ENCODE results near the gene SEPTIN1. TPM values are rescaled to one million over a fixed set of nuclear protein-coding genes. Genes with fewer than 3 reads are reported as not detected.

The SEPTIN1 gene
- total RNA-seq, 5 donors from 2014 or later (not counting 1 experiment from before 2014, with no cell fraction given), result 191 to 259 (median 229) TPM

- ChIA-PET CTCF (interaction anchor here (0.6 to 4.6 kb wide), 6 partner anchors 9 to 734 kb away, joined by 3 to 32 read pairs (median 4); partner anchors contain the start of genes SEPTIN1 (in 1 of the 2) and TBC1D10B (in 1 of the 2)), POLR2A (interaction anchor here (0.5 to 0.6 kb wide), 2 partner anchors 61 to 795 kb away, joined by 3 read pairs; no protein-coding TSS in a partner anchor)
- Histone ChIP-seq H3K27ac (ENCODE audit: low read length) (peak overlapping the region; percentile 5), H3K36me3 (ENCODE audit: control insufficient read depth in 2 of 2, extremely low read depth in 1 of 2, insufficient read depth in 1 of 2, low read length in 1 of 2) (peaks cover 1 to 2% of the 10 kb centered on the region in 2 donors), H3K9me3 (no peaks in the 10 kb centered on the region), H3K4me3 (ENCODE audit: control insufficient read depth in 1 of 2, extremely low read depth in 1 of 2, low read length in 1 of 2) (peak overlapping the region; percentile 59 to 75), H3K27me3 (replicated peaks in 1 of 2; ENCODE audit: control insufficient read depth in 2 of 2, extremely low read depth in 1 of 2, insufficient read depth in 2 of 2, low read length in 1 of 2) (no peaks in the 10 kb centered on the region), H3K4me1 (ENCODE audit: control insufficient read depth in 1 of 2, extremely low read depth in 1 of 2, insufficient read depth in 2 of 2, low read length in 2 of 2) (peaks cover 3 to 31% of the 10 kb centered on the region in 2 experiments)
- 23% methylated on average over 14 of the region's 14 CpGs for WGBS (ENCODE audit: insufficient coverage)
- peak overlapping the region; percentile 92 to 96 for H3K27ac Mint-ChIP-seq
- H3K9me3 Mint-ChIP-seq, result no peaks in the 10 kb centered on the region
- peak overlapping the region; percentile 92 to 95 (median 94) for H3K4me3 Mint-ChIP-seq
- no peaks in the 10 kb centered on the region for H3K27me3 Mint-ChIP-seq
- ATAC-seq (replicated peaks in 1 of 4), result peak; percentile 32 to 42 (median 39)
- H3K4me1 Mint-ChIP-seq, result peaks cover 27% of the 10 kb centered on the region in 3 donors
- no peaks in the 10 kb centered on the region for H3K36me3 Mint-ChIP-seq
- no peak for DNase-seq
Measured at GRCh38 chr16:30406795-30407101, 24.4 kb upstream of the SEPTIN1 start.

GRCh38 chr16:30401768-30402425 is 19.5 kb upstream of the SEPTIN1 start:
- Histone ChIP-seq H3K27me3 (replicated peaks in 1 of 2; ENCODE audit: control insufficient read depth in 2 of 2, extremely low read depth in 1 of 2, insufficient read depth in 2 of 2, low read length in 1 of 2) (peaks cover 0 to 8% of the 10 kb centered on the region in 2 experiments), H3K9me3 (no peaks in the 10 kb centered on the region), H3K4me1 (ENCODE audit: control insufficient read depth in 1 of 2, extremely low read depth in 1 of 2, insufficient read depth in 2 of 2, low read length in 2 of 2) (peaks cover 4 to 48% of the 10 kb centered on the region in 2 experiments), H3K27ac (ENCODE audit: low read length) (no peak overlapping the region), H3K4me3 (ENCODE audit: control insufficient read depth in 1 of 2, extremely low read depth in 1 of 2, low read length in 1 of 2) (no peak overlapping the region), H3K36me3 (ENCODE audit: control insufficient read depth in 2 of 2, extremely low read depth in 1 of 2, insufficient read depth in 1 of 2, low read length in 1 of 2) (peaks cover 2 to 18% of the 10 kb centered on the region in 2 donors)
- no peaks in the 10 kb centered on the region for H3K36me3 Mint-ChIP-seq
- peaks cover 28 to 33% (median 32%) of the 10 kb centered on the region in 3 donors for H3K4me1 Mint-ChIP-seq
- POLR2A ChIA-PET, result interaction anchor here in 1 of 2 donors (0.7 kb wide), 1 partner anchor 433 kb away, joined by 9 read pairs; no protein-coding TSS in a partner anchor
- DNase-seq (no peak), ATAC-seq (replicated peaks in 1 of 4) (no peak)
- H3K9me3 Mint-ChIP-seq, result no peaks in the 10 kb centered on the region
- peak overlapping the region; percentile 84 to 86 (median 85) for H3K4me3 Mint-ChIP-seq
- no peaks in the 10 kb centered on the region for H3K27me3 Mint-ChIP-seq
- whole genome bisulfite sequencing (ENCODE audit: insufficient coverage), result 90% methylated on average over 5 of the region's 8 CpGs
- CTCF ChIA-PET, result interaction anchor here in 1 of 2 donors (0.9 kb wide), 1 partner anchor 31 kb away, joined by 4 read pairs; no protein-coding TSS in a partner anchor
- H3K27ac Mint-ChIP-seq, result no peak overlapping the region

GRCh38 chr16:30399435-30400186 is 17.2 kb upstream of the SEPTIN1 start:
- H3K27me3 ChIP-seq (replicated peaks in 1 of 2; ENCODE audit: control insufficient read depth in 2 of 2, extremely low read depth in 1 of 2, insufficient read depth in 2 of 2, low read length in 1 of 2), result peaks cover 0 to 8% of the 10 kb centered on the region in 2 experiments
- DNase-seq (no peak), ATAC-seq (replicated peaks in 1 of 4) (no peak)
- H3K9me3 Mint-ChIP-seq, result no peaks in the 10 kb centered on the region
- H3K27me3 Mint-ChIP-seq, result no peaks in the 10 kb centered on the region
- no peak overlapping the region for H3K27ac ChIP-seq (ENCODE audit: low read length)
- WGBS (ENCODE audit: insufficient coverage), result 31% methylated on average over 9 of the region's 12 CpGs
- no peaks in the 10 kb centered on the region for H3K9me3 ChIP-seq
- no peaks in the 10 kb centered on the region for H3K36me3 Mint-ChIP-seq
- peaks cover 2 to 18% of the 10 kb centered on the region in 2 donors for H3K36me3 ChIP-seq (ENCODE audit: control insufficient read depth in 2 of 2, extremely low read depth in 1 of 2, insufficient read depth in 1 of 2, low read length in 1 of 2)
- peaks cover 34 to 44% (median 43%) of the 10 kb centered on the region in 3 donors for H3K4me1 Mint-ChIP-seq
- CTCF ChIA-PET, result no interaction called here
- H3K4me1 ChIP-seq (ENCODE audit: control insufficient read depth in 1 of 2, extremely low read depth in 1 of 2, insufficient read depth in 2 of 2, low read length in 2 of 2), result peaks cover 9 to 60% of the 10 kb centered on the region in 2 experiments
- H3K27ac Mint-ChIP-seq, result peak overlapping the region; percentile 72 to 86
- H3K4me3 ChIP-seq (ENCODE audit: control insufficient read depth in 1 of 2, extremely low read depth in 1 of 2, low read length in 1 of 2), result peak overlapping the region; percentile 72 to 87
- POLR2A ChIA-PET, result no interaction called here
- peak overlapping the region; percentile 84 to 86 (median 85) for H3K4me3 Mint-ChIP-seq

- H3K36me3 ChIP-seq (ENCODE audit: control insufficient read depth in 2 of 2, extremely low read depth in 1 of 2, insufficient read depth in 1 of 2, low read length in 1 of 2), result peaks cover 2 to 18% of the 10 kb centered on the region in 2 donors
- ChIA-PET POLR2A (interaction anchor here in 1 of 2 donors (0.6 kb wide), 1 partner anchor 22 kb away, joined by 3 read pairs; no protein-coding TSS in a partner anchor), CTCF (no interaction called here)
- H3K27me3 Mint-ChIP-seq, result no peaks in the 10 kb centered on the region
- H3K4me3 ChIP-seq (ENCODE audit: control insufficient read depth in 1 of 2, extremely low read depth in 1 of 2, low read length in 1 of 2), result no peak overlapping the region
- H3K27ac ChIP-seq (ENCODE audit: low read length), result no peak overlapping the region
- H3K9me3 ChIP-seq, result no peaks in the 10 kb centered on the region
- peaks cover 0 to 8% of the 10 kb centered on the region in 2 experiments for H3K27me3 ChIP-seq (replicated peaks in 1 of 2; ENCODE audit: control insufficient read depth in 2 of 2, extremely low read depth in 1 of 2, insufficient read depth in 2 of 2, low read length in 1 of 2)
- H3K4me3 Mint-ChIP-seq, result peak overlapping the region; percentile 37 to 86 (median 84)
- H3K4me1 Mint-ChIP-seq, result peaks cover 37 to 50% (median 46%) of the 10 kb centered on the region in 3 donors
- H3K36me3 Mint-ChIP-seq, result no peaks in the 10 kb centered on the region
- DNase-seq, result no peak
- peaks cover 9 to 67% of the 10 kb centered on the region in 2 experiments for H3K4me1 ChIP-seq (ENCODE audit: control insufficient read depth in 1 of 2, extremely low read depth in 1 of 2, insufficient read depth in 2 of 2, low read length in 2 of 2)
- H3K27ac Mint-ChIP-seq, result peak overlapping the region; percentile 28 to 36
- no peak for ATAC-seq (replicated peaks in 1 of 4)
- no peaks in the 10 kb centered on the region for H3K9me3 Mint-ChIP-seq
- 84% methylated on average over 22 of the region's 23 CpGs for WGBS (ENCODE audit: insufficient coverage)
Measured at GRCh38 chr16:30398661-30399434, 16.5 kb upstream of the SEPTIN1 start.

GRCh38 chr16:30397776-30398660 is 15.7 kb upstream of the SEPTIN1 start:
- Mint-ChIP-seq H3K9me3 (no peaks in the 10 kb centered on the region), H3K4me1 (peaks cover 37 to 50% (median 46%) of the 10 kb centered on the region in 3 donors), H3K4me3 (no peak overlapping the region), H3K27me3 (no peaks in the 10 kb centered on the region), H3K27ac (no peak overlapping the region), H3K36me3 (no peaks in the 10 kb centered on the region)
- ChIA-PET POLR2A (interaction anchor here in 1 of 2 donors (0.6 kb wide), 1 partner anchor 22 kb away, joined by 3 read pairs; no protein-coding TSS in a partner anchor), CTCF (no interaction called here)
- Histone ChIP-seq H3K9me3 (no peaks in the 10 kb centered on the region), H3K27ac (ENCODE audit: low read length) (no peak overlapping the region), H3K27me3 (replicated peaks in 1 of 2; ENCODE audit: control insufficient read depth in 2 of 2, extremely low read depth in 1 of 2, insufficient read depth in 2 of 2, low read length in 1 of 2) (peaks cover 0 to 8% of the 10 kb centered on the region in 2 experiments), H3K4me3 (ENCODE audit: control insufficient read depth in 1 of 2, extremely low read depth in 1 of 2, low read length in 1 of 2) (no peak overlapping the region), H3K36me3 (ENCODE audit: control insufficient read depth in 2 of 2, extremely low read depth in 1 of 2, insufficient read depth in 1 of 2, low read length in 1 of 2) (peaks cover 2 to 18% of the 10 kb centered on the region in 2 donors), H3K4me1 (ENCODE audit: control insufficient read depth in 1 of 2, extremely low read depth in 1 of 2, insufficient read depth in 2 of 2, low read length in 2 of 2) (peaks cover 9 to 67% of the 10 kb centered on the region in 2 experiments)
- ATAC-seq (replicated peaks in 1 of 4), result no peak
- no peak for DNase-seq
- 82% methylated on average over 36 of the region's 42 CpGs for WGBS (ENCODE audit: insufficient coverage)

Data from T-cell (primary cell).